EL (cell line): Measurements from ENCODE around the gene WHAMM.

Experiments
- DNase-seq: peaks from one replicate; pipeline ENCODE4 v3.0.0-alpha.2; 2016

The WHAMM gene

DNA sequence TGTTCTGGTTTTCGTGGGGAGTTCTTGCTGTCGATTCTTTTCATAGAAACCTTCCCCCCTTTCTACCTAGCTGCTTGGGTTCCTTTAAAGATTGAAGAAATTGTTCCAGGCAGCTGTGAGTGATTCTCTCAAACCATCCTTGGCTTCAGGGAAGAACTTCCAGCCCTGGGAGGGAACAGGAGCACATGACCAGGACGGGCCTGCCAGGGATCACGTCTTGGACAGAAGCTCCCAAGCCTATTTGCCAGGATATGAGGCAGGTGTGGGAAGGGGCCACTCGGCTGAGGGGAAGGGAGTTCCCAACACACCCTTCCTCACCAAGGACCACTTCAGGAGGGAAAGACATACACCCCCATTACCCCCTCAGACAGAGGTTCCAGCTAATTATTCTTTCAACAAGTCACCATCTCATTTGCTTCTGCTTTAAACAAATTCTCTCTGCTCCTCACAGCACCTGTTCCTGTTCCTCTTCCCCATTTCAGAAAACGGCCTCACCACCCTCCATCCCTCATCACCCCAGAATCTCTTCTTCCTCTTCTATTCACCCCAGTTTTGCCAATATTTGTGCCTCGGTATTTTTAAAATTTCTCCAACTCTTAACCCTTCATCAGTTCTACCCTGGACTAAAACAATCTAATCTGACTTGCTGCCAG lies 62.5 kb downstream of the WHAMM start:
- no peak for DNase-seq

DNA sequence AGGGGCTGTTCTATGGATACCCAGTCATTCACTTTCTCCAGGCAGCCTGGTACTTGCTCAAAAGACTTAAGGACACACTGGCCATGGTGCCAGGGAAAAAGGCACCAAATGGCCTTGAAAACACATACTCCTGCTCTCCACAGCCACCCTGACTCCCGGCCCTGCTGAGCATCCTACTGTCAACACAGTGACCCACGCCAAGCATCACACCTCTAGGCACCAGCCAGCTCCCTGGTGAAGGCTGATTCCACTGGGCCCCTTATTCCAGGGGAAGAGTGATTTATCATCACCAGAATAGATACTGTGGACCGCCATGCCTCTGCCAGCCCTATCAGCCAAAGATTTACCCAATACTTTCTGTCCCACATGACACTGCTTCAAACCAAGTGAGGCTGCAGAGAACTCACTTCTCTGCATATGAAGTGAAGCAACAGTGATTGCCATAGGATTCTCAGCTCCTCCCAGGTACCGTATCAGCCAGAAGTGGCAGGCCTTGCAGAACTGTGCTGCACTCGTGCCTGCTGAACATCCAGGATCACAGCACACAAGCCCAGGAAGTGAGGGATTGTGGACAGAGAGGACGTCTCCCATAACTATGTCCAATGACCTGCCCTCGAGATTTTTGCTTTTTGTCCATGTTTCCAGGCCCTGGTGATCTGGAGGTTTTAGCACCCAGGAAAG lies 63.7 kb downstream of the WHAMM start:
- no peak for DNase-seq

DNA sequence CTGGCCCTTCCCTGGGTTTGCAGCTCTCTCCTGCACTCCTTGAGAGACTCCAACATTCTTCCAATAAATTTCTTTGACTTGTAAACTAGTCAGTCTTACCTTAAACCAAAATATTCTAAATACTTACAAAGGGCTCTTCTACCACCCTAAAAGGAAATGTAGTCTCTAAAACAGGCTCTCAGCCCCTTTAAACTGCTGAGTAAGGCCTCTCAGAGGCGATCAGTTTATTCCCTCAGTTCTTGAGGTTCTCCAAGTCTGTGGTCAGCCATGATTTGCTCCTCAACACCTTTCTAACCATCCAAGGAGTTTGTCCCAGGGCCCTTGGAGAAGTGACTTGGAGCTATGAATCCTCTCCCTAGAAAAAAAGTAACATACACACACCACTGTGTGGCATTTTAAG lies 64.8 kb downstream of the WHAMM start:
- no peak for DNase-seq

DNA sequence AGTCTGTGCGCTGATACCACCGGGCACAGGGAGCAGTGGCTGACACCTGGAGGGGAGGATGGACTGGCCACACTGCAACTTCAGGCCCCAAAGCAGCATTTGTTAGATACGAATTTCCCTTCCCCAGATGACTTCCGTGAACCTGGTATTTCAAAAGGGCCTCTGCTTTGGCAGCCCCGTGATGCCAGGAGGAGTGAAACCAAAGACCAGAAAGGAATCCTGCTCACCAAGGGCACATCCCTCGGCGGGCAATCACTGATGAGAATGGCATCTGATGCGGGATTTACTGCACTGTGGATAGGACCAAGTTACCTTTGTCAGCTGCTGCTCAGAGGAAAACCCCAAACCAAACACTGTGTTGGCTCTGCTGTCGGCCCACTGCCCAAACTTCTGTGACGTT lies 65.5 kb downstream of the WHAMM start:
- no peak for DNase-seq

DNA sequence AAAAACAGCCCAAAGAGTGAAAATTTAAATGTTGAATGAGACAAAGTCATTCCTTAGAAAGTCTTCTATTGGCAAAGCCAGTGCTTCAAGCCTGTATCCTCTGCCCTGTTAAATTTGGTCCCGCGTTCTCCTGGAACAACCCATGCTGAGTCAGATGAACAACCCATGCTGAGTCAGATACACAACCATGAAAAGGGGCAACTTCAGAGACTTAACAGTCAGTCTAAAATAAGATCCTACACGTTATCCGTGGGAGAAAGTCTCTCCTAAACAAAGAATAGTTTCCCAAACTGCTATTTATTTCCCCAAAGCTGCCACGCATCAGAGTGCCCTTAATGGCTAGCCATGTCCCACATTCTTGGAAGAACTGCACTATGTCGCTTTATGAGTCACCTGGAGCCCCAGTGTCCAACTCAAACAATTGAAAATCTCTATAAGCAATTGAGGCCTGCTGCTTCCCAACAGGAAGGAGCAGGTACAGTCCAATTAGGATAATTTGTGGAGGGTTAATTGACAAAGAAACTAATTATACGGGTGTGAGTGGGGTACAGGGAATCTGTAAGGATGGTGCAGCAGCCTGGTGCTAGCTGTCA lies 66.1 kb downstream of the WHAMM start:
- peak; percentile 48 for DNase-seq

DNA sequence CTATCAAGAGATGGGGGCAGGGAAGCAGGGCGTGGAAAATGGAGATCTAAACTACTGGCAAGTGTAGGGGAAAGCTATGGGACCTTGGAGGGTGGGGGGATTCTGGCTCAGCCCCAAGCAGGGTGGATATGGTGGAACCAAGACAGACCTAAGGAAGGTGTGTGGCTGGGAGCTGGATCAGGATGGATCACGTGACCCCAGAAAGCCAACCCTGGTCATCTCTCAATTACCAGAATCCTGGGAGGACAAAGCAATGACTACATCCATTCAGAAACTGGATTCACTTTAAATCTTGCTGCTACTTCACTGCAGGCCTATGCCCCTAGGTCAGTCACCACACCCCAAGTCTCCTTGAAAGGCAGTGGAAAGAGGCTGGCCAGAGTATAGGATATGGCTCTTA lies 68.4 kb downstream of the WHAMM start:
- DNase-seq: no peak

DNA sequence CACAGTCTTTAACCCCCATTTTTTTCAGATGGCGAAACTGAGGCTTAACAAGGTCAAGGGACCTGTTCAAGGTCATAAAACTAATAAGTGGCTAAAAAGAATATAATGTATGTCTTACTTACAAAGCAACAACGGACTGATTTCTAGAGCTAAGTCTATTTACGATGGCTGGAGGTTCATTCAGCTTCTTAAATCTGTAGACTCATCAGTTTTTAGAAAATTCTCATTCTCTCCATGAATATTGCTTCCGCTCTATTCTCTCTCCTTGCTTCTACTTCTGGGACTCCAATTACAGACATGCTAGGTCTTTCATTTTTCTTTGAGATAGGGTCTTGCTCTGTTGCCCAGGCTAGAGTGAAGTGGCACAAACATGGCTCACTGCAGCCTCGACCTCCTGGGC lies 68.9 kb downstream of the WHAMM start:
- no peak for DNase-seq

DNA sequence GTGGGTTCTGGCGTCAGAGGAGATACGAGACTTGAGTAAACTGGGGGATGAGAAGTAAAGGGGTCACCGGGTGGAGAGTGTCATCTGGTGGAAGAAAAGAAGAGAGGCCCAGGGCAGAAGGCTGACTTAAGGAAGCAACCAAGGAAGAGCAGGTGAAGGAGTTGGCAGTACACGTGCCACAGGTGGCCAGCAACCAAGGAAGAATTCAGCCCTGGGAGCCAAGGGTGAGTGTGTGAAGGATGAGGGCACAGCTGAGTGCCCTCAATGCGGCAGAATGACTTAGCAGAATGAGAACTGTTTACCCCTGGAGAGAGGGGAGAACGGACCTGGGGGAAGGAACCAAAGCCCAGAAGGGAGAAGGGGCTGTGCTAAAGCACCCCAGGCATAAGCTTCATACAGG lies 71.3 kb downstream of the WHAMM start:
- DNase-seq: no peak

DNA sequence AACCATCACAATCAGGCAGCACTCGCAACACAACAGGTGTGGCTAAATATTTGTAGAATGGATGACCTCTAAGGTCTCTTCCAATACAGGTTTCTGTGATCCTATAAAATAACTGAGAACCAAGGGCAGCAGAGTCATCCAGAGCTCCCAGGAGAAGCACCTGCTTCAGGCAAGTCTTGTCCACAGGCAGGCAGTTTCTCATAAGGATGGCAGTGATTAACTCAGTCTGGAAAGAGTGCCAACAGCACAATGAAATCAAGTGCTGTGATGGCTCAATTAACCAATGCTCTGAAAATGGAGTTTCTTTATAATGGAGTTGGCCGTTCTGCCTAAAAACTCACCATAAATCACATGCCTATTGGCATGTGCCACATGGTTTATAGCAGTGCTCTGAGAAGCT lies 72.3 kb downstream of the WHAMM start:
- DNase-seq: no peak

DNA sequence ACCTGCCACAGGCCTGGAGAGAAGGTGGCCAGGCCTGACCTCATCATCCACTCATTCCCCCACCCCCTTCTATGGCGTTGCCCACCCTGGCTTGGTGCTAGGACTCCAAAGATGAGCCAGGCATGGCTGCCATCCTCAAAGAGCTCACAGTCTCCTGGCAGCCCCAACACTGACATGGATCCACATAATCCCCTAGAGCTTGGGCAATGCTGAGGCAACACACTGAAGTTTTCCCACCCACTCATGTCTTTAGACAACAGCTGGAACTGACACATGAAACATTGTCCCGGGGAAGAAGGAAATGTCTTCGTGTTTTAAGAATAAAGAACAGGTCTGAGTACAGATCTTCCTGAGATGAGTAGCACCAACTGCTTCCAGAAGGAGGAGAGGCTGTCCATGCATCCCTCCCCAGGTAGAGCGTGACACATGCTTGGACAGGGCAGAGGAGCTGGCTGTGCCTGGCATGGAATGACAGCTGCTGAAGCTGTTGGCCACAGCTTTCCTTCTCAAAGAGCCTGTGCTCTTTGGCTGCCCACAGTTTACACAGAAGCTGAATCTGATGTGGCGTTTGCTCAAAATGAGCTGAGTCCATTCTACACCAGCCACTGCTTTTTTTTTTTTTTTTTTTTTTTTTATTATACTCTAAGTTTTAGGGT lies 73.0 kb downstream of the WHAMM start:
- DNase-seq: no peak
